ENCODE data around the gene NOP10.

The NOP10 gene

DNA sequence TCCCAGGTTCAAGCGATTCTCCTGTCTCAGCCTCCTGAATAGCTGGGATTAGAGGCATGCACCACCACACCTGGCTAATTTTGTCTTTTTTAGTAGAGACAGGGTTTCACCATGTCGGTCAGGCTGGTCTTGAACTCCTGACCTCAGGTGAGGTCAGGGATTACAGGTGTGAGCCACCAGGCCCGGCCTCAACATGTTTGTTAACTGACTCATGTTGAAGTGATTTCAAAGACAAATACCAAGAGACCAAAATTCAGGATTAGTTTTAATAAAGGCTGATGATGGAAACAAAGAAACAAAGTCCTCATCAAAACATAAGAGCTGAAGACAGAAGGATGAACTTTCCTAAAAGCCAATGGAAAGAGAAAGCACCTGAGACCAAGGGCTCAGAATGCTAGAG lies 41.9 kb downstream of the NOP10 start:
- H3K27ac ChIP-seq, result no peak overlapping the region
- TF ChIP-seq, protein P1, sequence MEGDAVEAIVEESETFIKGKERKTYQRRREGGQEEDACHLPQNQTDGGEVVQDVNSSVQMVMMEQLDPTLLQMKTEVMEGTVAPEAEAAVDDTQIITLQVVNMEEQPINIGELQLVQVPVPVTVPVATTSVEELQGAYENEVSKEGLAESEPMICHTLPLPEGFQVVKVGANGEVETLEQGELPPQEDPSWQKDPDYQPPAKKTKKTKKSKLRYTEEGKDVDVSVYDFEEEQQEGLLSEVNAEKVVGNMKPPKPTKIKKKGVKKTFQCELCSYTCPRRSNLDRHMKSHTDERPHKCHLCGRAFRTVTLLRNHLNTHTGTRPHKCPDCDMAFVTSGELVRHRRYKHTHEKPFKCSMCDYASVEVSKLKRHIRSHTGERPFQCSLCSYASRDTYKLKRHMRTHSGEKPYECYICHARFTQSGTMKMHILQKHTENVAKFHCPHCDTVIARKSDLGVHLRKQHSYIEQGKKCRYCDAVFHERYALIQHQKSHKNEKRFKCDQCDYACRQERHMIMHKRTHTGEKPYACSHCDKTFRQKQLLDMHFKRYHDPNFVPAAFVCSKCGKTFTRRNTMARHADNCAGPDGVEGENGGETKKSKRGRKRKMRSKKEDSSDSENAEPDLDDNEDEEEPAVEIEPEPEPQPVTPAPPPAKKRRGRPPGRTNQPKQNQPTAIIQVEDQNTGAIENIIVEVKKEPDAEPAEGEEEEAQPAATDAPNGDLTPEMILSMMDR (conservative IDR thresholded peaks at IDR 0.05), result no peak
- TF ChIP-seq ZFX (IDR thresholded peaks at IDR 0.05), result no peak

DNA sequence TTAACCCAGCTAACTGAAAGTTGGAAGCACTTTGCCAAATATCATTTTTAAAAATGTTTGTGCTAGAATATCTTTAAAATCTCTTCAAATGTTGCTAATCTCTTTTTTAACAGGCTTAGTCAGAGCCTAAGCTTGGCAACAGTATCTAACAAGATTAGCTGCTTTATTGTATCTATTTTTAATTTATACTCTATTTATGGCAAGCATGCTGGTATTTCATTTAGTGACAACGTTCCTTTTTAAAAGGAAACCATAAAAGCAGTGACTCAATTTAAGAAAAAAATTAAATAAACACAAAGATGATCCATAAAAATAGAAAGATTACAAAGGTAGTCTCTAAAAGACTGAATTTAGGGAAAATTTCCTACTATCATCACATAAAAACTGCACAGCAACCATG lies 45.9 kb downstream of the NOP10 start:
- H3K27ac ChIP-seq, result no peak overlapping the region
- TF ChIP-seq, protein P1 (conservative IDR thresholded peaks at IDR 0.05), result no peak
- TF ChIP-seq ZFX (IDR thresholded peaks at IDR 0.05), result no peak

DNA sequence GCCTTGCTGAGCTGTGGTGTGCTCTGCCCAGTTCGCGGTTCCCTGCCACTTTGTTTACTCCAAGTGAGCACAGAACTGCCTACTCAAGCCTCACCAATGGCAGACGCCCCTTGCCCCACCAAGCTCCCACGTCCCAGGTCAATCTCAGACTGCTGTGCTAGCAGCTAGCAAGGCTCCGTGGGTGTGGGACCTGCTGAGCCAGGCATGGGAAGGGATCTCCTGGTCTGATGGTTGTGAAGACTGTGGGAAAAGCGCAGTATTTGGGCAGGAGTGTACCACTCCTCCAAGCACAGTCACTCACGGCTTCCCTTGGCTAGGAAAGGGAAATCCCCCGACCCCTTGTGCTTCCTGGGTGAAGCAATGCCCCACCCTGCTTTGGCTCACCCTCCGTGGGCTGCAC lies 50.3 kb downstream of the NOP10 start:
- TF ChIP-seq, protein P1 (conservative IDR thresholded peaks at IDR 0.05), result no peak

More for the DNA sequence above, 50.3 kb downstream of the NOP10 start:
- H3K27ac ChIP-seq, result no peak overlapping the region

Data from C4-2B (cell line).